HG02981 (cell line): ENCODE results near the gene CMTM4.
A peak's percentile ranks its signal among the peaks of the same experiment; 100 is the strongest.
"Not testable (repeated sequence)": the region's sequence is repeated elsewhere in the genome, so short reads cannot be mapped to it uniquely, and the experiment has no call there.

Experiments used
- ATAC-seq: cut with Tn5 transposase; IDR thresholded peaks from one replicate; pipeline ENCODE4 v1.9.1; 2021; ENCODE audit warnings: mild to moderate bottlenecking, moderate library complexity; ENCODE audit not compliant: unreplicated experiment

CMTM4 gene

GRCh38 chr16:66617728-66618127 lies 78.8 kb downstream of the CMTM4 start:
- no peak for ATAC-seq

- ATAC-seq: no peak
Measured at GRCh38 chr16:66617010-66617434, 79.5 kb downstream of the CMTM4 start.

GRCh38 chr16:66616592-66616991 lies 80.0 kb downstream of the CMTM4 start:
- no peak for ATAC-seq

GRCh38 chr16:66616169-66616568 lies 80.4 kb downstream of the CMTM4 start:
- no peak for ATAC-seq

GRCh38 chr16:66614161-66614802 lies 82.3 kb downstream of the CMTM4 start:
- no peak for ATAC-seq

GRCh38 chr16:66612422-66612821 lies 84.1 kb downstream of the CMTM4 start:
- no peak for ATAC-seq

GRCh38 chr16:66611911-66612310 lies 84.6 kb downstream of the CMTM4 start:
- ATAC-seq: not testable (repeated sequence)

GRCh38 chr16:66610111-66610820 lies 86.3 kb downstream of the CMTM4 start:
- ATAC-seq: no peak

GRCh38 chr16:66609139-66609510 lies 87.4 kb downstream of the CMTM4 start:
- ATAC-seq: no peak

- no peak for ATAC-seq
Measured at GRCh38 chr16:66608241-66609138, 88.1 kb downstream of the CMTM4 start.

GRCh38 chr16:66605979-66606751 lies 90.4 kb downstream of the CMTM4 start:
- ATAC-seq: peak; percentile 55

- ATAC-seq: peak; percentile 0
Measured at GRCh38 chr16:66605177-66605978, 91.2 kb downstream of the CMTM4 start.

GRCh38 chr16:66604376-66605176 lies 92.0 kb downstream of the CMTM4 start, which contains the start of gene CMTM3:
TSS of gene CMTM3 (plus strand) at chr16:66604704. CDS start at chr16:66604806, 102 bp downstream.
- ATAC-seq: peak; percentile 45

GRCh38 chr16:66603537-66604375 lies 92.8 kb downstream of the CMTM4 start:
- ATAC-seq: no peak

- ATAC-seq: no peak
Measured at GRCh38 chr16:66601471-66601870, 95.1 kb downstream of the CMTM4 start.

GRCh38 chr16:66600477-66600876 lies 96.1 kb downstream of the CMTM4 start:
- ATAC-seq: no peak

GRCh38 chr16:66599726-66600125 lies 96.8 kb downstream of the CMTM4 start:
- no peak for ATAC-seq

GRCh38 chr16:66598111-66598510 lies 98.4 kb downstream of the CMTM4 start:
- ATAC-seq: no peak
